Cardiac septum (tissue), 1 donor: ENCODE data around the gene GNG2. TPM values are rescaled to one million over a fixed set of nuclear protein-coding genes. Genes with fewer than 3 reads are reported as not detected.

Source experiments
- DNase-seq: peaks from one replicate; pipeline ENCODE4 v3.0.0-alpha.2; 2020; ENCODE audit warnings: low spot score
- intact Hi-C: fragments of 100-400 bp; cut with DNase I; formaldehyde crosslinking; loops from one replicate; pipeline ENCODE4 v1.14.0; 2022
- long read RNA-seq: library from polyadenylated mRNA; unstranded; transcript quantifications from one replicate; pipeline ENCODE4 v2.0.0, GENCODE V29; 2021
- total RNA-seq: library from RNA; stranded (reverse); fragmentation: NEBNext Ultra II Directional; extraction: Animal tissue kit (Norgen Biotek cat#: 25700); gene quantifications from one replicate; pipeline ENCODE4 v1.2.1, GENCODE V29; 2021
- donor health status: DM: no; HTN: no; CAD: no.

GNG2 gene
- total RNA-seq, result 7.0 TPM
- long read RNA-seq, partial matches to known transcripts, result 1 of 4 reads
- long read RNA-seq, other reads (novel, unspliced or antisense), result 0 of 4 reads

DNA sequence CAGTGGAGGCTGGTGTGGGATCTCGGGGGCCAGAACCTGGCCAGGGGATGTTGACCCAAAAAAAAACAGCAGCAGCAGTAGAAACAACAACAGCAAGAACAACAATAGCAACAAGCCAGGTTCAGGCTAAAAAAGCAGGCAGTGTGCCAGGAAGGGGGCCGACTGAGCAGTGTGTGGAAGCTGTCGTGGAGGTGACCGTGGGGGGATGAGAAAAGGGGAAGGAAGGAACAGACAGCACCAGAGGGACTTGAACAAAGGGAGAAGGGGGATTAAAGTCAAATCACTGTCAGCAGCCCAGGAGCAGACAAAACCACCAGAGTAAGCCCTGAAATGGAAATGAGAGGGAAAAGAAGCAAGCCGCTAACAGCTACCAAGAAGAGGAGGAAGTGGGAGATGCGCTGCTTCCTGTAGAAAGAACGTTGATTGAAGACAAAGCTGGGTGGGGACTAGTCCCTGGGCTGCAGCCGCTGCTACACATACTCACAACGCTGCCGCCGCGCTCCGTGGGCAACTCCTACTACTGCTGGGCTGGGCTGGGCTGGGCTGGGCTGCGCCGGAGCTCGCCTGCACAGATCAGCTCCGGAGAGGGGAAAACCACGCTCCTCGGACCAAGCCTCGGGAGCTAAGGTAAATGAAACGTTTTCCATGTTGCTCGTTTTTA is at the start of gene GNG2:
Gene GNG2, plus strand, starts transcription at position 449 of the 661 bp plus-strand sequence. CDS start 90,067 bp downstream, outside the sequence.
- peak; percentile 95 for DNase-seq
- intact Hi-C loops, result no loop called here

- intact Hi-C loops, result no loop called here
- no peak for DNase-seq
Measured at GRCh38 chr14:51811706-51812105, 48.7 kb upstream of the GNG2 start.

DNA sequence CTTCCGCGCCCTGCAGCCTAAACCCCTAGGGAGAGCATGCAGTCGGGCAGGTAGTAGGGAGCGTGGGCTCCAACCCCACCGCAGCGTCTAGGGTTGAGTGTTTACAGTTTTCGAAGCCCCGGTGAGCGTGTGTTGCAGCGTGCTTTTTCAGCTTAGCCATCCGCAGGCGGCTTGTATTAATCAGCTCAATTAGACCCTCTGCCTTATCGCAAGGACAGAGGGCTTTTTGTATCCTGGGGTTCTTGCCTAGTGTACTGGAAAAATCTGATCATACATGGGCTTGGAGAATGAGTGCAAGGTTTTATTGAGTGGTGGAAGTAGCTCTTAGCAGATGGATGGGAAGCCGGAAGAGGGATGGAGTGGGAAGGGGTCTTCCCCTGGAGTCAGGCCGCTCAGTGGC is 44.4 kb upstream of the GNG2 start:
- intact Hi-C loops, result no loop called here
- no peak for DNase-seq

GRCh38 chr14:51817326-51817725 is 43.1 kb upstream of the GNG2 start:
- DNase-seq, result no peak
- intact Hi-C loops, result no loop called here

DNA sequence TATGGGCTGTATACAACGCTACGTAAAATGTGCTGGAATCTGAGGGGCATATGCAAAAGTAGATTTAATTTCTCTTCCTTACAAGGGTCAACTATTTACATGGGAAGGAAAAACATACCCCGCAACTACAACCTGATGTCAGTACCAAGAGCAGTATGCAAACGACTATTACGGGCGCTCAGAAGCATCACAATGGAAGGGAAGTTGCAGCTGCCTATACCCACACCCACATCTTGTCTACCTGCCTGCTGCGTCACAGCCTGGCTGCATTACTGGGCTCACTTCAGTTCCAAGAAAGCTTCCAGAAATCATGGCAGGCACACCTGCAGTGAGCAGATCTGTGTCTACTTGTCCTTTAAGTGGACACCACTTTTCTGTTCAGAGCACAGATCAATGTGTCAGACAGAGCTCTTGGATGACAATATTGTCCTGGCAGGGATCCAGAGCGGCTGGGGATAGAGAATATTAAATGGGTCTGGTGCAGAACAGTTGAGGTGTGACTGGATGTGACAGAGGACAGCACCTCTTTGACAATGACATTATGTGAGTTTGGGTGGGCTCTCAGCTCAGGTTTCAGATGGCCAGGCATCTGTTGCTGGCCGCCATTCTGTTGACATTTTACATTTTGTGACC is 41.5 kb upstream of the GNG2 start:
- no peak for DNase-seq
- intact Hi-C loops, result no loop called here

DNA sequence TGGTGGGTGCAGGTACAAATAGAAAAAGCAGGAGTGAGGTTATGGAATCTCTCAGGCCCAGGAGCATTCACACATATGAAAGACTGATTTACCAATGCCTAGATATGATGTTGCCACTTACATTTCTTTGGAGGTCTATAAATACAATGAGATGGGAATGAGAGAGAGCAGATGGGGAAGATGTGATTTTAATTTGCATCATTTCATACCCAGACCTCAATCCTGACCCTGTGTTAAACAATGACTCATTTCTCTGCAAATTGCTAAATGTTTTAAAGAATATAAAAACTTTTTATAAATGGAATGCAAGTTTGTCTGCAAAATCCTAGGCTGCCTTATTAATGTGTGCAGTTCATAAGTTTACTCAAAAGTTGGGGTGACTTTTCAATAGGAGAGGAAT is 38.6 kb upstream of the GNG2 start:
- intact Hi-C loops, result no loop called here
- no peak for DNase-seq

DNA sequence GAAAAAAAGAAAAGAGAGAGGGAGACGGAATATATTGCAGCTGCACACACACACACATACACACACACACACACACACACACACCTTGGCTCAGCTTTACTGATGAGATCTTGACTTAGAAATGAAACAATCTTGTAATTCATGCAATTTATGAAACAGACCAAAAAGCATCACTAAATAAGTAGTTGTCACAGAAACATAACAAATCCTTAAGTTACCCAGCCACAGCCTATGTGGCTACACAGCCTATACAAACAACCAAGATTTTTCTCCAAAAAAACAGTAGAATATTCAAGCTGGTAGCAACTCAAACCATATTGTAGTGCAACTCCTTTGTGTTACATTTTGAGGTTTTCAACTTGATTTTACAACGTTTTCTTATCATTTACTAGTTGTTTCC is 37.9 kb upstream of the GNG2 start:
- DNase-seq, result no peak

GRCh38 chr14:51823706-51824105 is 36.7 kb upstream of the GNG2 start:
- DNase-seq, result no peak
- intact Hi-C loops, result no loop called here

More for the DNA sequence above, 37.9 kb upstream of the GNG2 start:
- intact Hi-C loops, result no loop called here

DNA sequence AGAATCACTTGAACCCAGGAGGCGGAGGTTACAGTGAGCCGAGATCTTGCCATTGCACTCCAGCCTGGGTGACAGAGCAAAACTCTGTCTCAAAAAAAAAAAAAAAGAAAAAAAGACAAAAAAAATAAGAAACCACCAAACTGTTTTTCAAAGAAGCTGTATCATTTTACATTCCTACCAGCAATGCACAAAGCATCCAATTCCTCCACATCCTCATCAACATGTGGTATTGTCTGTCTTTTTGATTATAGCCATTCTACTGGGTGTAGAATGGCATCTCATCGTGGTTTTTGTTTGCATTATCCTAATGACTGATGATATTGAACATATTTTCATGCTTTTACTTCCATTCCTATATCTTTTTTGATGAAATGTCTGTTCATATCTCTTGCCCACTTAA is 36.2 kb upstream of the GNG2 start:
- no peak for DNase-seq
- intact Hi-C loops, result no loop called here

DNA sequence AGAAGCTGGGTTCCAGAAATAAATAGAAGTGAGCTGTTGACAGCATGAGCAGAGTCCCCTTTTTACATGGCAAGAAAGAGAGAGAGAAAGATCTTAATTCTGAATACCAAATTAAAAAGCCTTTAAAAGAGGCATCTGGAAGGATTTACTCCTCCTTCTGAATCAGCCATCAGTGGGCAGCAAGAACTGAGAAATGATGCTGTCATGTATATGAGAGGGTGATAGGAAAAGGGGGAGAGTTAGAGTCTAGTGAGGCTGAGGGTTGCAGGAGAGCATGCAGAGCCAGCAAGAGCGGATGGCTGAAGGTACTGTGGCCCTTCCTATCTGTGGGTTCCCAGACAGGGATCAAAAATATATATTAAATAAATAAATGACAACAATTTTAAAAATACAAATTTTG is 34.5 kb upstream of the GNG2 start:
- intact Hi-C loops, result no loop called here
- no peak for DNase-seq

GRCh38 chr14:51828017-51828797 is 32.2 kb upstream of the GNG2 start:
- DNase-seq, result peak; percentile 89

DNA sequence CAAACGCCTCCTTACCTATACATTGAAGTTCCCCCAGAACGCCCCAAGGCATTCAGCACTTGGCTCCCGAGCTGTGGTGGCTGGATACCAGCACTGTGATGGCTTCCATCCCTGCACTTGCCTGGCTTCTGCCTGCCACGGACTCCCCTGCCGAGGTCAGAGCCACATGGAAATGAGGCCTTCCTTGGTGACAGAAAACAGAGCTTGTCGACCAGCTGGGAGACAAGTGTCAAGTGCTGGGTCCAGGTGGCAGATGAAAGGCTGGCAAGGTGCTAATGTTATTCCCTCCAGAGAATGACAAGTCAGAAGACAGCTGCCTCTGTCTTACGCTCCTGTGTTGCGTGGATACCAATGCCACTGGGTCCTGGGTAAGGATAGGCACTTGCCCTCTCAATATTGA is 26.2 kb upstream of the GNG2 start:
- DNase-seq, result no peak
- intact Hi-C loops, result no loop called here

More at GRCh38 chr14:51828017-51828797, 32.2 kb upstream of the GNG2 start:
- intact Hi-C loops, result no loop called here

DNA sequence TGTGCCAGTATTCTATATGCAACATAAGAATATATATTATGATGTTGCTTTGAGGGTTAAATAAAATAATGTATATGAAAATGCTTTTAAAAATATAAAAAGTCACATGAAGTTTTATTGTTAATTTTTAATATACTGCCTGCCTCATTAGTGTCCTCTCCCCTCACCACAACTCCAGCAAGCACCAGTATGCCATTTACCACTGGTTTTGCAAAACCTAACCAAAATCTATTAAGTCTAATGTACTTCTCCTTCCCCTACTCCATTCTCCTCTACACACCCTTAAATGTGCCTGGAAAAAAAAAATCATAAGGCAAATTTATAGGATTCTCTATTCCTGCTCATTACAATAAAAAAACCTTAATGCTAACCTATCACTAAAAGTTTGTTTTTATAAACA is 24.0 kb upstream of the GNG2 start:
- intact Hi-C loops, result no loop called here
- no peak for DNase-seq

DNA sequence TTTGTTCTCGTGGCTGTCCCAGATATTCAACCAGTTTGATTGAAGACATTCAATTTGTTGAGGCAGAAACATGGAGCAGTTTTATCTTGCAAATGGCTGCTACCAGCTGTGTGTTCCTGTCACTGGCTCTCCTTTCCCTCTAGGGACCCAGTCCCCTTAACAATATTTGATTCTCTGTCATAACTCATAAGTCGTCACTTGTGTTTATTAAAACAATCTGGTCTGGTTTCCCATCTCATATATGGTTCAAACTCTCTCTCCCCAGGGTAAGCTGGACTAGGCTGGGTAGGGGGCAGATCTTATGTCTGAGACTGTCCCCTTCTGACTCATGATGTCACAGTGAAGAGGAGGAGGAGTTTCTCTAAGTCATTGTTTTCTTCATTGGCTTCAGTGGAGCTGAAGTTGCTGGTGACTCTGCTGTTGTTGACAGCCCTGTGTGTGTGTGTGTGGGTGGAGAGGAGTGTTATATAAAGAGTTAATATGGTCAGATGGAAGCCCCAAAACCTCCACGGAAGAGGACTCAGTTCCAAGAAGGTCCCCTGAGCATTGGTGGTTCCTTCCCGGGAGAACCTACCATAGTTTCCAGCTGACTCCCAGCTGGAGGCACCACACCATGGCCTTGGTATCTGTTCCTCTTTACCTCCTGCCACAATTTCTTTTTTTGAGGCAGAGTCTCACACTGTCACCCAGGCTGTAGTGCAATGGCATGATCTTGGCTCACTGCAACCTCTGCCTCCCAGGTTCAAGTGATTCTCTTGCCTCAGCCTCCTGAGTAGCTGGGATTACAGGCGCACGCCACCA is 16.1 kb upstream of the GNG2 start:
- intact Hi-C loops, result no loop called here
- DNase-seq, result no peak

- intact Hi-C loops, result no loop called here
- DNase-seq, result no peak
Measured at GRCh38 chr14:51845811-51846210, 14.6 kb upstream of the GNG2 start.

DNA sequence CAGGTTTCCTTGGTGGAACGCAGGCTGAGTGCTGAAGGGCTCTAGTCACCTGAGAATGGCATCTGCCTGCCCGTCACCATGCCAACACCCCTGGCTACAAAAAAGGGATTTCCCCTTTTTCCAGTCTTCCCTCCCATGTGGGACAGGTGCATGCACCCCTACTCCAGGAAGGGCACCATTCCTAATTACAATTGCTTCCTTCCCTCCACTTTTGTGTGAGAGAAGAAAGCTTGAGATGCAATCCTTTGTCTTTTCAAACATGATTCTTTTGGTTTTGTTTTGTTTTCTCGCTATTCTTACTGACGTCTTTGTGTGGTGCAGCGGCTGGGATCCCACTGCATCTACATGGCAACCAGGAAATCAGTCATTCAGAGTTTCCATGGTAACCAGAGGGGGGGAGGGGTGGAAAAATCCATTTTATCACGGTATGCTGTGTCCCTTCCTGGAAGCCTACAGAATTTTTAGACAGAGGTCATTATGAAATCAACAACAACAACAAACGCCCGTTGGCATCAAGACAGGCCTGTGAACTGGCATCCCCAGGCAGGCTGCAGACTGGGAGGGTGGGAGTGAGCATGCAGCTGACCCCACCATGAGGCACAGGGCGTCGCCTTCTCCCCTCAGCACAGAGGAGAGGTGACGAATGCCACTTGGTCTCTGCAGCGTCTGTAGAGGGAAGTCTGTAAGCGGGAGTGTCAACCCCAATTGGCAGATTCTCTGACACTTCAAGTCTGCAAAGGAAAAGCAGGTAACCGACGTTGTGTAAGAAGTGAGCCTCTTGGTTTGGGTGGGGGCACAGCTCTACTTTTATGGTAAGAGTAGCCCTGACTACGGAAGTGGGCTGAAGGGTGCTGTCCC is 13.6 kb upstream of the GNG2 start:
- DNase-seq, result peak; percentile 86
- intact Hi-C loops, result no loop called here

DNA sequence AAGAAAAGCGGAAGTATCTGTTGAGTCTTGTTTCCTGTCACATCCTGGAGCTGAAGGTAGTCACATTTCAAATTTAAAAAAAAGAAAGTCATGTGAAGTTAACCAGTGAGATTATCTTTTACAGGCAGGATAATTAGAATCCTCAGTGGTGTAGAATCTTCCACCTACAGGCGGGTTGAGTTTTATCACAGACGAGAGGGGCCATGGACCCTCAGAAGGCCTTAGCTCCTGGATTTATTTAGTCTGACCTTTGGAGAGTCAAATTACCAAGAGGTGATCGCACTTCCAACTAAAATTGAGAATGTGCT is 13.0 kb upstream of the GNG2 start:
- no peak for DNase-seq
- intact Hi-C loops, result no loop called here

DNA sequence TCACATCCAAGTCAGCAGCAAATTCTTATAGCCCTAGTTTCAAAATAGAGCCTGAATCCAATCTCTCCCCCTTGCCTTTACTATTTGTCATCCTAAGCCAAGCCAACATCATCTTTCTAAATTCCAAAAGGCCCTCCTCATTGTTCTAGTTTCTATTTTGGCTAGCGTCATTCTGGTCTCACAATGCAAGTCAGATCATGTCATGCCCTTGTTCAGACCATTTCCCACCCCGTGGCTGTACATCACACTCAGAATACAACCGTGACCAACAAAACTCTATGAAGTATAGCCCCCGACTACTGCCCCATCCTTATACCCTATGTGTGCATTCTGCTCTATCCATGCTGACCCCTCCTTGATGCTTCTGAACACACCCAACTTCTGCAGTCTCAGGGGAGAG is 12.3 kb upstream of the GNG2 start:
- DNase-seq, result no peak
- intact Hi-C loops, result no loop called here

GRCh38 chr14:51849097-51849496 is 11.3 kb upstream of the GNG2 start:
- intact Hi-C loops, result no loop called here
- DNase-seq, result no peak
